Panc1 (cell line): Measurements from ENCODE around the gene IL1F10. TPM values are rescaled to one million over a fixed set of nuclear protein-coding genes. Genes with fewer than 3 reads are reported as not detected.

Source experiments
- ATAC-seq: fragments of 200-7000 bp; cut with Tn5 transposase; 2 replicates; pipeline ENCODE4 v1.9.1; 2020; ENCODE audit warnings: mild to moderate bottlenecking, moderate library complexity
- BruUV-seq: library from RNA; stranded (reverse); fragments of 400-500 nt; replicated peaks from 2 replicates; lab custom pipeline; 2021; lab: Mats Ljungman, UMichigan
- CTCF ChIA-PET: fragments of 300-600 bp; sonication (Branson Sonifier 250); formaldehyde crosslinking; loops from one replicate; lab custom pipeline; 2022; ENCODE audit warnings: antibody characterized with exemption; lab: Charles Lee
- POLR2A ChIA-PET: fragments of 300-600 bp; sonication (Branson Sonifier 250); formaldehyde crosslinking; loops from one replicate; lab custom pipeline; 2022; ENCODE audit warnings: antibody characterized with exemption; lab: Charles Lee
- DNase-seq: peaks from one replicate; pipeline ENCODE4 v3.0.0-alpha.2; 2010; ENCODE audit warnings: low read depth, low spot score
- H3K27ac ChIP-seq: 2 replicates; pipeline ENCODE4 v1.5.1; 2011; ENCODE audit warnings: mild to moderate bottlenecking, low read length, inconsistent platforms
- H3K27me3 ChIP-seq: fragments of 200-500 bp; sonication (Bioruptor generic); 2 replicates; pipeline ENCODE4 v1.6.0; 2014; ENCODE audit warnings: low read length, inconsistent platforms; ENCODE audit not compliant: control insufficient read depth, insufficient read depth
- H3K36me3 ChIP-seq: fragments of 200-500 bp; sonication (Bioruptor generic); 2 replicates; pipeline ENCODE4 v1.5.1; 2014; ENCODE audit warnings: inconsistent platforms, mild to moderate bottlenecking, low read length, moderate library complexity; ENCODE audit not compliant: control insufficient read depth, insufficient read depth
- H3K4me1 ChIP-seq: 2 replicates; pipeline ENCODE4 v1.5.1; 2011; ENCODE audit warnings: inconsistent platforms, mild to moderate bottlenecking, low read length, moderate library complexity; ENCODE audit not compliant: control insufficient read depth, insufficient read depth
- H3K4me3 ChIP-seq, 2 experiments: 2 replicates each; pipeline ENCODE4 v1.5.1; 2011 to 2012; ENCODE audit warnings: low read depth in 2 of 2, low read length in 2 of 2, mild to moderate bottlenecking in 2 of 2, inconsistent platforms in 1 of 2, moderate library complexity in 1 of 2
- H3K9me3 ChIP-seq: fragments of 200-500 bp; sonication (Bioruptor generic); 2 replicates; pipeline ENCODE4 v1.5.1; 2014; ENCODE audit warnings: low read depth, mild to moderate bottlenecking, inconsistent platforms, low read length, moderate library complexity; ENCODE audit not compliant: control insufficient read depth, insufficient read depth
- CTCF ChIP-seq: fragments of 450-650 bp; IDR thresholded peaks from 2 replicates; pipeline ENCODE4 v1.5.1; 2017; ENCODE audit warnings: mild to moderate bottlenecking
- POLR2AphosphoS5 ChIP-seq: IDR thresholded peaks from 2 replicates; pipeline ENCODE4 v1.6.1; 2012; ENCODE audit warnings: mild to moderate bottlenecking, low read depth, low read length, moderate library complexity
- REST ChIP-seq, 2 experiments: IDR thresholded peaks; 2 replicates each; pipeline ENCODE4 v1.6.1; 2011 to 2012; ENCODE audit warnings: low read depth in 2 of 2, control low read depth in 1 of 2, low read length in 1 of 2, mild to moderate bottlenecking in 1 of 2, moderate library complexity in 1 of 2; ENCODE audit not compliant: insufficient read depth in 1 of 2
- SIN3A ChIP-seq: IDR thresholded peaks from 2 replicates; pipeline ENCODE4 v1.6.1; 2012; ENCODE audit warnings: low read depth, mild to moderate bottlenecking, low read length, moderate library complexity, borderline replicate concordance; ENCODE audit not compliant: insufficient read depth
- TCF7L2 ChIP-seq: IDR thresholded peaks from 2 replicates; pipeline ENCODE4 v1.6.1; 2011; ENCODE audit warnings: mild to moderate bottlenecking, low read depth, low read length, inconsistent platforms
- in situ Hi-C: cut with HindIII; loops from 2 replicates; pipeline ENCODE4 v1.10.0; 2016; ENCODE audit warnings: low sequenced_read_pairs, low pct_unique_long_range_greater_than_20kb
- intact Hi-C: fragments of 100-400 bp; cut with micrococcal nuclease; formaldehyde crosslinking; loops from one replicate; pipeline ENCODE4 v1.10.0; 2022; ENCODE audit not compliant: unreplicated experiment
- total RNA-seq: library from RNA; stranded (reverse); gene quantifications from one replicate; pipeline ENCODE4 v1.2.1, GENCODE V29; 2021; ENCODE audit not compliant: unreplicated experiment

The IL1F10 gene
- total RNA-seq, 1 experiment from 2014 or later = not detected

- H3K36me3 ChIP-seq = no peaks in the 10 kb centered on the region
- H3K4me1 ChIP-seq = no peaks in the 10 kb centered on the region; the same call in 1 of the 2 replicates
- H3K4me3 ChIP-seq = no peak overlapping the region
- BruUV-seq = no TSS peak
- peaks cover 5% of the 10 kb centered on the region; the same call in 1 of the 2 replicates for H3K27me3 ChIP-seq
- intact Hi-C loops = no loop called here
- no peak for ATAC-seq
- in situ Hi-C loops = no loop called here
- POLR2A ChIA-PET = no interaction called here
- no peaks in the 10 kb centered on the region for H3K9me3 ChIP-seq
- DNase-seq = no peak
- no peak for TF ChIP-seq TCF7L2
- TF ChIP-seq SIN3A = no peak
- TF ChIP-seq POLR2AphosphoS5 = no peak
- TF ChIP-seq CTCF = no peak
- TF ChIP-seq REST (IDR thresholded peaks at IDR 0.05; ENCODE audit: insufficient read depth in 1 of 2, low read depth in 2 of 2, low read length in 1 of 2) = no peak
- no peak overlapping the region for H3K27ac ChIP-seq
- CTCF ChIA-PET = no interaction called here
Measured at GRCh38 chr2:113068706-113069485, 1.1 kb downstream of the IL1F10 start.

GRCh38 chr2:113069676-113070605, 2.2 kb downstream of the IL1F10 start:
- no peaks in the 10 kb centered on the region for H3K9me3 ChIP-seq
- no peak overlapping the region for H3K27ac ChIP-seq
- POLR2A ChIA-PET = no interaction called here
- ATAC-seq (no peak), DNase-seq (no peak)
- peaks cover 5% of the 10 kb centered on the region; the same call in 1 of the 2 replicates for H3K27me3 ChIP-seq
- TF ChIP-seq CTCF (no peak), REST (IDR thresholded peaks at IDR 0.05; ENCODE audit: insufficient read depth in 1 of 2, low read depth in 2 of 2, low read length in 1 of 2) (no peak), SIN3A (no peak), POLR2AphosphoS5 (no peak), TCF7L2 (no peak)
- intact Hi-C loops = no loop called here
- in situ Hi-C loops = no loop called here
- CTCF ChIA-PET = no interaction called here
- H3K36me3 ChIP-seq = no peaks in the 10 kb centered on the region
- H3K4me3 ChIP-seq = no peak overlapping the region
- H3K4me1 ChIP-seq = no peaks in the 10 kb centered on the region; the same call in 1 of the 2 replicates
- BruUV-seq = no TSS peak
